ENCODE data around the gene FOXI1. TPM values are rescaled to one million over a fixed set of nuclear protein-coding genes. Genes with fewer than 3 reads are reported as not detected.

The FOXI1 gene
- total and polyA plus RNA-seq, 2 donors (not counting 3 experiments of a cell fraction or from before 2014, with no cell fraction given) = not detected

DNA sequence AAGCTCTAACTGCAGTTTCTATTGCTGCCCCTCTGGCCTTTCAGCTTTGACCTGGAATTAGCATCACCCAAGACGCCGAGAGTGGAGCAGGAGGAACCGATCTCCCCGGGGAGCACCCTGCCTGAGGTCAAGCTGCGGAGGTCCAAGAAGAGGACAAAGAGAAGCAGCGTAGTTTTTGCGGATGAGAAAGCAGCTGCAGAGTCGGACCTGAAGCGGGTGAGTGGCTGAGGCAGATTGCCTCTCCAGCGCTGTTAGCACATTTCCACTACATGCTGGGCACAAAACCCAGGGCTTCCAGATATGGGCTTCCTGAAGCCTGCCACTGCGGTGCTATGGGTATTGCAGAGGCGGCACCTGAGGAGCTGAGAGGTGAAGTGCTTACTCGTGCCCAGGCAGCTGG is 26.8 kb upstream of the FOXI1 start:
- H3K9me3 ChIP-seq (replicated peaks; ENCODE audit: control insufficient read depth, insufficient read depth, low read length) = no peaks in the 10 kb centered on the region
- no peak overlapping the region for H3K27ac ChIP-seq (ENCODE audit: insufficient read depth, low read depth, low read length)
- CTCF ChIA-PET = interaction anchor here (0.8 to 1.6 kb wide), 5 partner anchors 8 to 377 kb away, joined by 4 to 9 read pairs (median 4); no protein-coding TSS in a partner anchor
- no peak overlapping the region for H3K9ac ChIP-seq (replicated peaks; ENCODE audit: extremely low read depth, insufficient read depth, low read length)
- no peak overlapping the region for H3K4me3 ChIP-seq (replicated peaks in 1 of 3; ENCODE audit: insufficient read depth in 1 of 3, low read depth in 1 of 3, low read length in 3 of 3)
- H3K36me3 ChIP-seq (ENCODE audit: control insufficient read depth in 2 of 2, extremely low read depth in 1 of 2, insufficient read depth in 2 of 2, low read length in 2 of 2) = no peaks in the 10 kb centered on the region
- H4K20me1 ChIP-seq (replicated peaks; ENCODE audit: control insufficient read depth, extremely low read depth, insufficient read depth, low read length) = no peaks in the 10 kb centered on the region
- no peak overlapping the region for H3K4me2 ChIP-seq (ENCODE audit: insufficient read depth, low read length)
- no peaks in the 10 kb centered on the region for H3K79me2 ChIP-seq (ENCODE audit: control insufficient read depth, insufficient read depth, low read length)
- dilution Hi-C loops (cut with MboI; ENCODE audit: extremely low pct_ligation_motif_present, low sequenced_read_pairs) = loop anchor here (25.0 kb wide), 1 partner anchor 108 kb away; no protein-coding TSS in a partner anchor
- no peaks in the 10 kb centered on the region for H3K9me1 ChIP-seq (replicated peaks; ENCODE audit: control insufficient read depth, extremely low read depth, insufficient read depth, low read length)
- POLR2A ChIA-PET = no interaction called here
- no TSS peak for BruUV-seq (replicated peaks)
- H2AFZ ChIP-seq (ENCODE audit: low read depth, low read length) = no peak overlapping the region
- TF ChIP-seq, protein P1, sequence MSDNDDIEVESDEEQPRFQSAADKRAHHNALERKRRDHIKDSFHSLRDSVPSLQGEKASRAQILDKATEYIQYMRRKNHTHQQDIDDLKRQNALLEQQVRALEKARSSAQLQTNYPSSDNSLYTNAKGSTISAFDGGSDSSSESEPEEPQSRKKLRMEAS (IDR thresholded peaks at IDR 0.05; ENCODE audit: insufficient read depth, insufficient read length) = no peak
- TF ChIP-seq GATA2 (IDR thresholded peaks at IDR 0.05; ENCODE audit: insufficient read depth, insufficient read length, low read depth, low read length) (no peak), FOS (IDR thresholded peaks at IDR 0.05; ENCODE audit: borderline replicate concordance, insufficient read depth, low read length) (no peak), JUN (IDR thresholded peaks at IDR 0.05; ENCODE audit: borderline replicate concordance, insufficient read depth, insufficient read length, low read depth) (no peak), POLR2A (IDR thresholded peaks at IDR 0.05; ENCODE audit: low read depth, low read length) (no peak), EZH2 (IDR thresholded peaks at IDR 0.05; ENCODE audit: borderline replicate concordance, low read depth, low read length, severe bottlenecking) (no peak), MYC (IDR thresholded peaks at IDR 0.05; ENCODE audit: low read depth, low read length) (no peak), POLR2AphosphoS5 (IDR thresholded peaks at IDR 0.05; ENCODE audit: insufficient read depth, low read depth, low read length) (no peak)
- TF ChIP-seq, protein P2, sequence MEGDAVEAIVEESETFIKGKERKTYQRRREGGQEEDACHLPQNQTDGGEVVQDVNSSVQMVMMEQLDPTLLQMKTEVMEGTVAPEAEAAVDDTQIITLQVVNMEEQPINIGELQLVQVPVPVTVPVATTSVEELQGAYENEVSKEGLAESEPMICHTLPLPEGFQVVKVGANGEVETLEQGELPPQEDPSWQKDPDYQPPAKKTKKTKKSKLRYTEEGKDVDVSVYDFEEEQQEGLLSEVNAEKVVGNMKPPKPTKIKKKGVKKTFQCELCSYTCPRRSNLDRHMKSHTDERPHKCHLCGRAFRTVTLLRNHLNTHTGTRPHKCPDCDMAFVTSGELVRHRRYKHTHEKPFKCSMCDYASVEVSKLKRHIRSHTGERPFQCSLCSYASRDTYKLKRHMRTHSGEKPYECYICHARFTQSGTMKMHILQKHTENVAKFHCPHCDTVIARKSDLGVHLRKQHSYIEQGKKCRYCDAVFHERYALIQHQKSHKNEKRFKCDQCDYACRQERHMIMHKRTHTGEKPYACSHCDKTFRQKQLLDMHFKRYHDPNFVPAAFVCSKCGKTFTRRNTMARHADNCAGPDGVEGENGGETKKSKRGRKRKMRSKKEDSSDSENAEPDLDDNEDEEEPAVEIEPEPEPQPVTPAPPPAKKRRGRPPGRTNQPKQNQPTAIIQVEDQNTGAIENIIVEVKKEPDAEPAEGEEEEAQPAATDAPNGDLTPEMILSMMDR (IDR thresholded peaks at IDR 0.05; ENCODE audit: extremely low read depth in 1 of 2, insufficient read depth in 1 of 2, low read depth in 1 of 2, low read length in 2 of 2) = no peak
- no peak for FAIRE-seq
- peaks cover 0 to 4% of the 10 kb centered on the region in 2 experiments for H3K27me3 ChIP-seq (ENCODE audit: control insufficient read depth in 2 of 2, insufficient read depth in 2 of 2, low read length in 2 of 2)
- intact Hi-C loops (cut with micrococcal nuclease) = no loop called here
- no peaks in the 10 kb centered on the region for H3K4me1 ChIP-seq (ENCODE audit: control insufficient read depth, extremely low read depth, insufficient read depth, low read length)
- DNase-seq (ENCODE audit: low read depth, low spot score) = no peak
